Central memory CD4-positive, alpha-beta T cell (primary cell): ENCODE data around the gene CISH.
A peak's percentile ranks its signal among the peaks of the same experiment; 100 is the strongest.

ENCODE experiments used
- DNase-seq: peaks from one replicate; pipeline ENCODE4 v3.0.0; 2022

CISH gene

GRCh38 chr3:50612234-50612882 lies 784 bp upstream of the CISH start:
- DNase-seq, result no peak

DNA sequence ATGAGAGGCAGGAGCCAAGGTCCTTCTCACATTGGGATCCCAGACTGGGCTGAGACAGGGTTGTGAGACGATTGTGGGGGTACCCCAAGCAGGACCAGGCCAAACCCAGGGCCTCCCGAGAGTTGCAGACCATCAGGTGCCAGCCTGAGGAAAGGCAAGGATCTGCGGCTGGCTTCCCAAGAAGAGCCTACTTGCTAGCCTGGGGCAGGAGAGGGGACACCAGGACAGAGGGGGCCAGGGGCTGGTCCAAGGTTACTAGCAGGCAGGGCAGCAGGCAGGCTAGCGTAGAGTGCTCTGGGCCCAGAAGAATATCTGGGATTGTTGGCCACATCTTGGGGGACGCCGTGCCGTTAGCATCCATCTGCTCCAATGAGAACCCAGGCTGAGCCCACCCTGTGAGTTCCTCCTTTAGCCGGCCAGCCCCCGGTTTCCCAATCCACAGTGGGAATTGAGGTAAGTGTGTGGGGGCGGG lies 546 bp downstream of the CISH start:
- DNase-seq, result no peak

DNA sequence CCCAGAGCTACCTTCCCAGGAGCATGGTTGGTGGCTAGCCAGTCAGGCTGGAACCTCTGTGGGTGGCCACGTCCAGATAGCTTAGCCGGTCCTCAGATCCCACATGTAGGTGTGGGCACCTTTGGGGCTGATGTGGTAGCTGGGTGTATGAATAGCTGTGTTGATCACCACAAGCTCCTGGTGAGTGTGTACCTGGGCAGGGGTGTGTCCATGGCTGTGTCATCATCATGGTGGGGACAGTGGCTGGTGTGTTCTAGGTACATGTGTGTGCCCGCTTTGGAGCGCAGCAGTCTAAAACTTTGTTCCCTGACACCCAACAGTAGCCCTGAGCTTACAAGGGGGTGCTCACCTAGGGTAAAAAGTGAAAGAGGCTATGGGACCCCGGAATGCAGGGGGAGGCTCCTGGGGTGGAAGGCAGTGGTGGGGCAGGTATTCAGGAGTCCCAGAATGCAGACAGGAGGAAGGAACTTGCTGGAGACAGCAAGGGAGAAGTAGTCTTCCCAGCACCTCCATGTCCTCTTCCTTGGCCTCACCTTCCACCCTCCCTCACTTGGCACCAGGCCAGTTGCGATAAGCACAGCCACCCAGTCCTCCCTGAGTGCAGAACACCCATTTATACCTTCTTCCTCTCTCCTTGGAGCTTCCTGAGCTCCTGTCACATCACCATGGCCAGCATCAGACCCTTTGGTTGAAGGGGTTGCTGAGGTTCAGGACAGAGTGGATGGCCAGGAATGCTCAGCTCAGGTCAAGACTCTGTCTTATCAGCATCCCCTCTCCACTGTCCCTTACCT lies 1.2 kb downstream of the CISH start:
- DNase-seq, result no peak

DNA sequence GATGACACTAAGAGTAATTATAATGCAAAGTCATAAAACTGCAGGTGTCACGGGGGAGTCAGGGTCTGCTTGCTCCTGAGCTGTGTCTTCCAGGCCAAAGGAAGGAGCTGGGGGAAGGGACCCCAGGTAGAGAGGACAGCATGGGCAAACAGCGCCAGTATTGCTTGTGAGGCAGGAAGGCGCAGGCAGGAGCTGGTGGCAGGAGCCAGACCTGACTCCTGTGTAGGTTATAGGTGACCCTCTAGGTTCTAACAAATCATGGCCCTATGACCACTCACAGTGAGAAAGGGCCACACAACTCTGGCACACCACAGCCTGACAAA lies 1.9 kb downstream of the CISH start:
- DNase-seq, result no peak

DNA sequence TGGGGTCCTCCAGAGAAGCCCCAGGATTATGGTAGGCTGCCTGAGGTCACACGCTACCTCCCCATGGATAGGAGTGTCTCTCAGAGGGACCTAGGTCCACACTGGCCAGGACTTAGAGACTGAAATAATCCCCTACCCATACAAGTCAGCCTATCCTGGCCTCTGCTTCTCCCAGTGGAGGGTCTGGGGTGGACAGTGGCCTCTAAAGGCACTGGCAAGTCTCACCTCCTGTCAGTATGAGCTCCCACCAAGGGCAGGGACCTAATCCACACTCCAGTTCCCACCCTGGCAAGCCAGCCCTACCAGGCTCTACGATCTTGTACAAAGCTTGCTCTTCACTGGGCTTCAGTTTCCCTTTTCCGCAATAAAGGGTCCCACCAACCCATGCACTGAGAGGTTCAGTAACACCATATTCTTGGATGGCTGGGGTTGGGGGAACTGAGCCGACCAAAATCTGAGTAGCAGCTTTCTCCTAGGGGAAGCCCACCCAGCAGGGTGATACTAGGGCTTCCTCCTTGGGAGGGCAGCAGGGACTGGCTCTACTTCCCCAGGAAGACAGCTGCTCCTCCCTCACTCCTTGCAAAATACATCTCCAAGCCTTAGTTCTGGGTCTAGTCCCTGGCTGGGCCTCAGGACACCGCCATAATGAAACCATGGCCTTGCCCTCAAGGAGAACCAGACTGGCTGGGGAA lies 2.4 kb downstream of the CISH start:
- DNase-seq, result no peak

GRCh38 chr3:50608278-50608677 lies 3.3 kb downstream of the CISH start:
- DNase-seq, result no peak

GRCh38 chr3:50607271-50608091 lies 4.1 kb downstream of the CISH start:
- no peak for DNase-seq

DNA sequence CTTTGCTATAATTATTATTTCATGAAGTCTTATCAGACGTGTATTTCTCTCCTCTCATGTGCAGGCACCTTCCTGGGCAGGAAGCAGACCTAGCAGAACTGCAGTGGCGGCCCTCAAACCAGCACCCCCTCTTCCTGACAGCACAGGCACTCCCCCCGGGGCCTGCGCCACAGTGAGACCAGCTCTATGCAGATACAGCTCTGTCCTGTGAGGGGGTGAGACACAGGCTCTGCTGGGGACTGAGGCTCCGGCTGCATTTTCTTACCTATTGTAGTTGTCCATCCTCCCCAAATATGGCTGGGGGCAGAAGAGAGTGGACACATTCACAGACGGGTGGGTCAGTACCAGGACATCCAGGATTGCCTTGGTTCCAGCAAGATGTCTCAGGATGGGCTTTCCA lies 5.0 kb downstream of the CISH start:
- DNase-seq, result no peak

DNA sequence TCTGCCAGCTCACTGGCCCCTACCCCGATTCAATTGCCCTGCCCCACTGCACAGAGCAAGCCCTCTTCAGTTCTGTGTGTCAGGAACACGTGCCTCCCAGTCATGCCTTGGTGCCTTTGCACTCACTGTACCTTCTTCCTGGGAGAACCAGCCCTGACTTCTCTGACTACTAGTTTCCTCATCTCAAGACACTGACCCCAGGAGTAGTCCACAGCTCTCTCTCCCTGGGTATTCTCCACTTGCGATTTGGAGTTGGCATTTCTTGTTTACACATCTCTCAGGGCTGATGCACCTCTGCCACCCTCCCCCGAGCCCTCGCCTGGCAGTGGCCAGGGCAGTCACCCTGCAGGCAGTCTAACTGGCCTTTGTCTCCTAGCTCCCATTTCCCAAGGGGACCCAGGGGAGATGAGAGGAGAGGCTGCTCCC lies 5.7 kb downstream of the CISH start:
- DNase-seq, result no peak

DNA sequence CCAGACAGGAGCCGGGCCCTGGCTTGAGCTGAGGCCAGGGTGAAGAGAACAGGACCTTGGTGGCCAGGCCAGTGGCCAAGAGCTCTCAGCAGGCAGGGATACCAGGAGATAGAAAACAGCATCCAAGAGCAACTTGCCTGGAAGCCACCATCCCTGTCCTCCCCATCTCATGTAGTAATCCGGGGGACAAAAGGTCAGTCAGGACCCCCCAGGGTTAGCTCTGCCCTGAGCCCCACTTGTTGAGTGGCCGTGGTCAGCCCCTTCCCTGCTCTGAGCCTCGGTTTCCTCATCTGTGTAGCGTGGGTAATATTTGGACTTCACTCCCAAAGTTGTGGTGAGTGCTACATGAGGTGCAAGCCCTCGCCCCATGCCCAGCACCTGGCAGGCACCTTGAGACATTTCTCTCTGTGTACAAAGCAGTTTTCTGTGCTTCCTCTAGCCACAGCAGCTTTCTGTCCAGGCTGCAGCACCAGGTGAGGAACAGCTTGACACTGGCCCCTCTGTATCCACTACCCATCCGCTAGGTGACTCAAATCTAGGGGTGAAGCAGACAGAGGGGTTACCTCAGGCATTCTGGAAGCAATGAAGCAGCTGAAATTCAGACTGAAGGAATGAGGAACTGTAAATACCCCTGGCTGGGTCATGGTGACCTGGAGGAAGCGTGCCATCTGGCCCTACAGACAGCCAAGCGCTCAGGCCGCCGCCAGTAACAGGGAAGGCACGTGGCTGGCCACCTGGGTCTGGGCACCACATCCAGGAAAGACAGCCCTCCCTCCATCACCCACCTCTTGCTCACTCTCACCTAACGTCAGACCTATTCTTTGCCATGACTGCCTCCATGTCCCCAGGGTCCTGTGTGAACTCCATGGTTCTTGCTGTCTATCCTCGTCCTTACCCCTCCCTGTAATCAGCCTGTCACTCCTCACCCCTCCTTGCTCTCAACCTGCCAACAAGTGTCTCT lies 6.7 kb downstream of the CISH start:
- DNase-seq, result no peak

- DNase-seq, result no peak
Measured at GRCh38 chr3:50604110-50604621, 7.4 kb downstream of the CISH start.

DNA sequence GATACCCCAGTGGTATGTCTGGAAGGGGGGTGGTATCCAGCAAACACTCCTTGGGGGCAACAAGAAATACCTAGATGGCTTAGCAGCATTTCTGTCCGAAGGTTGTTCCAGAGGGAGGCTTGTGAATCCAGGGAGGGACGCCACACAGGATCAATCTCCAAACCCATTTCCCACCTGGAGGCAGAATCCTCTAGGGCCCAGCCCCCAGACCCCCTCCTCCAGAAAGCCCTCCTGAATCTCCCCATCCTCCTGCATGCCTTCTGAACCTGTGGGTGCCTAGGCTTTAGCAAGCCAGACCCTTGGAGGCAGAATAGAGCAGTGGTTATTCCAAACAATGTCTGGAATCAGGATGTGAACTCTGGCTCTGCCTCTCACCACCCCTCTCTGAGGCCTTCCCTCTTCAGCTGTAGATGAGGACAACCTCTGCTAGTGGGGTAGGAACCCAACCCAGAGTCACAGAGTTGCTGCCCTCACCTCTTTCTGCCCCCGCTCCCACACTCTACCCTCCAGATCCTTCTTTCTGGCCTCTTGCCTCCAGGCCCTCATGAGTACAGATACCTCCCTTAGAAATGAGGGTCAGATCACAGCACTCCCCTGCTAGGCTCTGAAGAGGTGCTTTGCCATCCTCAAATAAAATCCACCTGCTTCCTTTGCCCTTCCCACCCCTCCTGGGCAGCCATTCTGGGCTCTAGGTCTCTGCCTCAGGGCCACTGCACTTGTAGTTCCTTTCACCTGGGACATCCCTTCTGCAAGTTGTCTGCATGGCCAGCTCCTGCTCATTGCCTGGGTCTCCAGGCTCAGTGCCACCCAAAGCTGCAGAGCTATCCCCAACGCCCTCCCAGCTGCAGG lies 8.1 kb downstream of the CISH start:
- no peak for DNase-seq

GRCh38 chr3:50602595-50603191 lies 8.9 kb downstream of the CISH start:
- no peak for DNase-seq

DNA sequence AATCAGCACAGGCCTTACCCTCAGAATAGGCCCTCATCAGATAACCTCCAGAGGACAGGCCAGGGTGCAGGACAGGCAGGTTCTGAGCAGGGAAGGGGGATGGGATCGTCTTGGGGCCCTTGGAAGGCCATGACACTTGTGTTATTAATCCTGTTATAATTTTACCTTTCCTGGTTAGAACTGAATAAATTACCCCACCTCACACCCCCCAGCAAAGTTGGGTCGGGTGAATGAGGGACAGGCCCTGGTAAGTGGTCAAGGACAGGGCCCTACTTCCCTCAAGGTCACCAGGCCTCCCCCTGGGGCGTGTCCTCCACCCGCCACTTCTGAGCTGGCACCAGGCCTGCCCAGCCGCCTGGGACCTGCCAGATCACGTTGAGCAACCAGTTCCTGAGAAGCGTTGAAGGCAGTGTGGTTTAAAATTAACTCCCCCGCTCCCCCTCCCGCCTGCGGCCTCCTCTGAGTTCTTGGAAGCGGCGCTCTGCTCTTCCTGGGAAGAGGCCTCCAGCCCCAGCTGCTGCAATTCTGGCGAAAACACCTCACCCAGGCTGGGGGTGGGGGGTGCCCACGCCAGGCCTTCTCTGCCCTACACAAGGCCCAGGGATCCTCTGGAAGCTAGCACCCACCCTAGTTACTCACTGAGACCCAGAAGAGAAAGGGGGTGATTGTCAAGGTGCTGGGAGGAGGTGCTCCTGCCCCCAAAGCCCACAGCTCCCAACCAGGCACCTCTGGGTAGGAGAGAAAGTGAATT lies 10.6 kb downstream of the CISH start:
- peak; percentile 66 for DNase-seq

DNA sequence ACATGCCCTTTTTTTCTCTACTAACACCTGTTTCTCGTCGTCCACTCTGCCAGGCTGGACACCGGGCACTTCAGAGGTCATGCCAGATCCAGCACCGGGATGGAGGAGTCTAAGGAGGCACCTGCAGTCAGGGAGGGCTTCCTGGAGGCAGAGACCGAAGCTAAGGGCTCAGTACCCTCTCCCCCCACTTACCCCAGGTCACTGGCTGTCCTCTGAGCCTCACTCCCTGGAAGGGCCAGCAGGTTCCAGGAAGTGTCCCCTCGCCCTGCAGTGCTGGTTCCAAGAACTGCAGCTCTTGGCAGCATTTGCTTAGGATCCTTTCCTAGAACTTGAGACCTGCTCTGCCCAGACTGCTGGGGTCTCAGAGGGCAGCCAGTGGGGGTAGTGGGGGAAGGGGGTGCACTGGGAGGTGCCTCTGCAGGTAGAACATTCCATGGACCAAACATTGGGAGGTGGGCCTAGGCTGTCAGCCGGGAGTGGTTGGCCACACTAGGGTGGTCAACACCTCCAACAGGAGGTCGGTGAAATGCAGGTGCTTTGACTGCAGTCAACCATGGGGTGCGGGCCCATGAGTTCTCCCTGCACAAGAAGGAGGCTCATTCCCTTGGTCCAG lies 11.3 kb downstream of the CISH start:
- DNase-seq, result no peak

DNA sequence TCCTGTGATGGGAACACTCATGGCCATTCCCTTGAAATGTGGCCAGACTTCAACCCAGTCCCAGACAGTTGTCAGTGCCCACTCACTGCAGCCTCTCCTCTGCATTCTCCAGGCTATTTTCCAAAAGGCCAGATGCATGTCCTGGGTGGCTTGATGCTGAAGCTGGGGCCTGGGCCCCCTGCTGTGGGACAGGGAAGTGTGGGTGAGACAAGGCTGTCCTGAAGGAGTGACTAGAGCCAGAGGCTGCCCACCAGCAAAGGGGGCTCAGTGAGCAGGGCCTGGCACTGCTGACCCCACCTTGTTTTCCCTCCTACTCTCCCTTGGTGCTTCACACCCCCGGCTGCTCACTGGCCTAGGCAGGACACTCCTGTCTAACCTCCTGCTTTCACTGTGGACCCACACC lies 11.9 kb downstream of the CISH start:
- DNase-seq, result no peak

DNA sequence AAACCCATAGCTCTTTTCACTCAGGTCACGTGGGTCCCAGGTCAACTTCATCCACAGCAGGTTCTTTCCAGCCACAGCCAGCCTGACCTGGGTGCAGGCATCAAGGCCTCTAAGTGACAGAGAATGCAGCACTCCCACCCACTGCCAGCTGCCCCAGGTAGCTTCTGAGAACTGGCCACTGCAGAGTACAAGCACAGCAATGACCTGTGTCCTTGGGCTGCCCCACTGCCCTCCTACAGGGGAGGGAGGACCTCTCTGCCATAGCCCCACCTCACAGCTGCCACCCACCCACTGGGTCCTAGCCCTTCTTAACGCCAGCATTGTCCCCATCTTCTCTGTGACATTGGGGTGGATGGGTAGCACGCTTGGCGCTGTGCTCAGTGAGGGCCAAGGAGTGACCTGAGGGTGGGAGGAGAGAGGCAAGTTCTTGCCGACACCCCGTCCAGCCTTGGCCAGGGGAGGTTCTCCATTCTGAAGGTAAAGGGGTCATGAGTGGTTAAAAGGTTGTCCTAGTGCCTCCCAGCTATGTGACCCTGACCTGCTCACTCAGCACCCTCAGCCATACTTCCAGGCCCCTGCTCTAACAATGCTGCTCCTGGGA lies 12.4 kb downstream of the CISH start:
- no peak for DNase-seq

- no peak for DNase-seq
Measured at GRCh38 chr3:50594253-50594785, 17.3 kb downstream of the CISH start.
